Endothelial cell (in vitro differentiated cells): ENCODE results near the gene GHRL. TPM values are rescaled to one million over a fixed set of nuclear protein-coding genes. Genes with fewer than 3 reads are reported as not detected.

Experiments
- DNase-seq: peaks from one replicate; pipeline ENCODE4 v3.0.0; 2021; ENCODE audit warnings: low spot score
- H3K27ac Mint-ChIP-seq: one replicate; pipeline ENCODE4 v1.8.0; 2021; ENCODE audit warnings: mixed read lengths, inconsistent platforms; ENCODE audit not compliant: unreplicated experiment
- H3K27me3 Mint-ChIP-seq: one replicate; pipeline ENCODE4 v1.8.0; 2021; ENCODE audit warnings: mild to moderate bottlenecking, moderate library complexity, mixed read lengths, inconsistent platforms; ENCODE audit not compliant: unreplicated experiment
- H3K36me3 Mint-ChIP-seq: one replicate; pipeline ENCODE4 v1.8.0; 2021; ENCODE audit warnings: mild to moderate bottlenecking, low read depth, mixed read lengths, inconsistent platforms; ENCODE audit not compliant: unreplicated experiment
- H3K4me1 Mint-ChIP-seq: one replicate; pipeline ENCODE4 v1.8.0; 2021; ENCODE audit warnings: mild to moderate bottlenecking, mixed read lengths, inconsistent platforms; ENCODE audit not compliant: unreplicated experiment
- H3K4me3 Mint-ChIP-seq: one replicate; pipeline ENCODE4 v1.8.0; 2021; ENCODE audit warnings: mild to moderate bottlenecking, mixed read lengths, inconsistent platforms; ENCODE audit not compliant: unreplicated experiment
- H3K9me3 Mint-ChIP-seq: one replicate; pipeline ENCODE4 v1.8.0; 2021; ENCODE audit warnings: mixed read lengths, inconsistent platforms; ENCODE audit not compliant: unreplicated experiment
- total RNA-seq: library from RNA; stranded (reverse); fragmentation: NEBNext Ultra II Directional; extraction: Animal tissue kit (Norgen Biotek cat#: 25700); gene quantifications from one replicate; pipeline ENCODE4 v1.2.1, GENCODE V29; 2021; ENCODE audit not compliant: unreplicated experiment
- TF ChIP-seq, protein P1 (sequence below): fragments of 200-600 bp; sonication (generic); IDR thresholded peaks from one replicate; pipeline ENCODE4 v1.5.0; 2021; ENCODE audit warnings: antibody characterized with exemption; ENCODE audit not compliant: unreplicated experiment

The GHRL gene
- total RNA-seq, 1 donor from 2014 or later = 0.62 TPM

- DNase-seq = no peak
- H3K9me3 Mint-ChIP-seq = no peaks in the 10 kb centered on the region
- no peak overlapping the region for H3K4me3 Mint-ChIP-seq
- no peak overlapping the region for H3K27ac Mint-ChIP-seq
- H3K27me3 Mint-ChIP-seq = peaks cover 4% of the 10 kb centered on the region
- H3K4me1 Mint-ChIP-seq = peaks cover 16% of the 10 kb centered on the region
- peaks cover 13% of the 10 kb centered on the region for H3K36me3 Mint-ChIP-seq
- TF ChIP-seq, protein P1, sequence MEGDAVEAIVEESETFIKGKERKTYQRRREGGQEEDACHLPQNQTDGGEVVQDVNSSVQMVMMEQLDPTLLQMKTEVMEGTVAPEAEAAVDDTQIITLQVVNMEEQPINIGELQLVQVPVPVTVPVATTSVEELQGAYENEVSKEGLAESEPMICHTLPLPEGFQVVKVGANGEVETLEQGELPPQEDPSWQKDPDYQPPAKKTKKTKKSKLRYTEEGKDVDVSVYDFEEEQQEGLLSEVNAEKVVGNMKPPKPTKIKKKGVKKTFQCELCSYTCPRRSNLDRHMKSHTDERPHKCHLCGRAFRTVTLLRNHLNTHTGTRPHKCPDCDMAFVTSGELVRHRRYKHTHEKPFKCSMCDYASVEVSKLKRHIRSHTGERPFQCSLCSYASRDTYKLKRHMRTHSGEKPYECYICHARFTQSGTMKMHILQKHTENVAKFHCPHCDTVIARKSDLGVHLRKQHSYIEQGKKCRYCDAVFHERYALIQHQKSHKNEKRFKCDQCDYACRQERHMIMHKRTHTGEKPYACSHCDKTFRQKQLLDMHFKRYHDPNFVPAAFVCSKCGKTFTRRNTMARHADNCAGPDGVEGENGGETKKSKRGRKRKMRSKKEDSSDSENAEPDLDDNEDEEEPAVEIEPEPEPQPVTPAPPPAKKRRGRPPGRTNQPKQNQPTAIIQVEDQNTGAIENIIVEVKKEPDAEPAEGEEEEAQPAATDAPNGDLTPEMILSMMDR = no peak
Observed at GRCh38 chr3:10294030-10294586, 1.4 kb upstream of the GHRL start.

- TF ChIP-seq, protein P1 = no peak
- Mint-ChIP-seq H3K27me3 (peaks cover 4% of the 10 kb centered on the region), H3K36me3 (peaks cover 14% of the 10 kb centered on the region), H3K9me3 (no peaks in the 10 kb centered on the region), H3K4me3 (no peak overlapping the region), H3K4me1 (peaks cover 20% of the 10 kb centered on the region), H3K27ac (no peak overlapping the region)
- DNase-seq = no peak
Observed at GRCh38 chr3:10291641-10292040, 1.1 kb downstream of the GHRL start.

- Mint-ChIP-seq H3K27ac (no peak overlapping the region), H3K9me3 (no peaks in the 10 kb centered on the region), H3K4me1 (peaks cover 23% of the 10 kb centered on the region), H3K4me3 (no peak overlapping the region), H3K36me3 (peaks cover 15% of the 10 kb centered on the region), H3K27me3 (peaks cover 6% of the 10 kb centered on the region)
- DNase-seq = no peak
- TF ChIP-seq, protein P1 = no peak
Observed at GRCh38 chr3:10290481-10291176, 2.1 kb downstream of the GHRL start.

DNA sequence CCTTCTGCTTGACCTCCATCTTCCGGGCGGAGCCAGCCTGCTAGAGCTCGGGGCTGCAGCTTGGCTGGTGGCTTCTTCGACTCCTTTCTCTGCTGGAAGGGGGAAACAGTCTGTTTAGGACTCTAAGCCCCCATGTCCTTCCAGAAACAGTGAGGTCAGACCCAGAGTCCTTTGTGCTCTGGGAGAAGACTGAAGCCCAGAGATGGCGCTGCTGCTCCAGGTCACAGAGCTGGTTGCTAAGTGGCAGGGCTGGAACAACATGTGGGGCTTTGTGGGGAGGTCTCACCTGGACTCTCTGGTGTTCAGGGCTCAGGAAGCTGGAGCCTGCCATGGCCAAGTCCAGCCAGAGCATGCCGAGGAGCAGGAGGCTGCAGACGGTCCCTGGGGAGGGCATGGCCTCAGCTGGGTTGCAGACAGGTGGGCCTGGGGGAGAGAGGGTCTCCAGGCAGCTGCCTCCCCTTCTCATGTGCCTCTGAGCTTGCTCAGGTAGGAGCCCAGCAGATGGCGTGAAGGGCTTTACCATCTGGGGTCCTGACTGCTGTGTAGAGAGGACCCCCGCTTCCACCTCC, 2.9 kb downstream of the GHRL start:
- Mint-ChIP-seq H3K4me1 (peaks cover 29% of the 10 kb centered on the region), H3K36me3 (peaks cover 15% of the 10 kb centered on the region), H3K27me3 (peaks cover 6% of the 10 kb centered on the region), H3K9me3 (no peaks in the 10 kb centered on the region), H3K4me3 (no peak overlapping the region), H3K27ac (no peak overlapping the region)
- TF ChIP-seq, protein P1 = no peak
- no peak for DNase-seq

GRCh38 chr3:10289077-10289476, 3.7 kb downstream of the GHRL start:
- Mint-ChIP-seq H3K4me3 (no peak overlapping the region), H3K4me1 (peaks cover 36% of the 10 kb centered on the region), H3K36me3 (peaks cover 11% of the 10 kb centered on the region), H3K27me3 (peaks cover 7% of the 10 kb centered on the region), H3K27ac (no peak overlapping the region), H3K9me3 (no peaks in the 10 kb centered on the region)
- TF ChIP-seq, protein P1 = no peak
- DNase-seq = no peak
